Trophoblast cell (in vitro differentiated cells and primary cell): Measurements from ENCODE around the gene MEGF6.

Source experiments
- DNase-seq, 2 donors: peaks; one replicate each; pipeline ENCODE4 v3.0.0-alpha.2; 2016
- H2AFZ ChIP-seq: 2 replicates; pipeline ENCODE4 v1.6.1; 2013; ENCODE audit warnings: low read length, moderate library complexity, mild to moderate bottlenecking; ENCODE audit not compliant: insufficient read depth, poor library complexity
- H2AK5ac ChIP-seq: 2 replicates; pipeline ENCODE4 v1.6.1; 2013; ENCODE audit warnings: mild to moderate bottlenecking, low read length
- H2BK120ac ChIP-seq: 2 replicates; pipeline ENCODE4 v1.6.1; 2013; ENCODE audit warnings: low read length, mild to moderate bottlenecking, moderate library complexity; ENCODE audit not compliant: insufficient read depth, poor library complexity
- H2BK12ac ChIP-seq: 2 replicates; pipeline ENCODE4 v1.6.1; 2013; ENCODE audit warnings: mild to moderate bottlenecking, low read length, moderate library complexity
- H2BK5ac ChIP-seq: 2 replicates; pipeline ENCODE4 v1.6.1; 2013; ENCODE audit warnings: low read length, low read depth, moderate library complexity, mild to moderate bottlenecking; ENCODE audit not compliant: poor library complexity
- H3K14ac ChIP-seq: 2 replicates; pipeline ENCODE4 v1.6.1; 2013; ENCODE audit warnings: mild to moderate bottlenecking, low read length
- H3K18ac ChIP-seq: 2 replicates; pipeline ENCODE4 v1.6.1; 2013; ENCODE audit warnings: mild to moderate bottlenecking, low read length
- H3K23ac ChIP-seq: 2 replicates; pipeline ENCODE4 v1.6.1; 2013; ENCODE audit warnings: low read length
- H3K27ac ChIP-seq: 2 replicates; pipeline ENCODE4 v1.5.1; 2013; ENCODE audit warnings: low read depth, mild to moderate bottlenecking, inconsistent platforms, low read length, moderate library complexity
- H3K27me3 ChIP-seq: 2 replicates; pipeline ENCODE4 v1.6.1; 2013; ENCODE audit warnings: inconsistent platforms, mild to moderate bottlenecking, low read length, moderate library complexity; ENCODE audit not compliant: insufficient read depth
- H3K36me3 ChIP-seq, 2 experiments: 1 replicate in 1 of 2; 2 replicates in 1 of 2; pipeline ENCODE4 v1.6.1; 2013; ENCODE audit warnings: low read length in 2 of 2, mild to moderate bottlenecking in 2 of 2, moderate library complexity in 1 of 2; ENCODE audit not compliant: insufficient read depth in 2 of 2, control insufficient read depth in 1 of 2
- H3K4ac ChIP-seq: 2 replicates; pipeline ENCODE4 v1.6.1; 2013; ENCODE audit warnings: low read depth, mild to moderate bottlenecking, low read length, moderate library complexity
- H3K4me1 ChIP-seq, 2 experiments: 1 replicate in 1 of 2; 2 replicates in 1 of 2; pipeline ENCODE4 v1.6.1; 2013; ENCODE audit warnings: low read length in 2 of 2, mild to moderate bottlenecking in 2 of 2, moderate library complexity in 1 of 2; ENCODE audit not compliant: insufficient read depth in 2 of 2, control insufficient read depth in 1 of 2
- H3K4me2 ChIP-seq: 2 replicates; pipeline ENCODE4 v1.6.1; 2013; ENCODE audit warnings: inconsistent platforms, mild to moderate bottlenecking, low read length, moderate library complexity
- H3K4me3 ChIP-seq: 2 replicates; pipeline ENCODE4 v1.5.1; 2013; ENCODE audit warnings: mild to moderate bottlenecking, low read depth, low read length, inconsistent platforms
- H3K79me1 ChIP-seq: one replicate; pipeline ENCODE4 v1.6.1; 2013; ENCODE audit warnings: low read length
- H3K79me2 ChIP-seq: 2 replicates; pipeline ENCODE4 v1.6.1; 2013; ENCODE audit warnings: low read length, mild to moderate bottlenecking; ENCODE audit not compliant: control insufficient read depth, insufficient read depth, poor library complexity
- H3K9ac ChIP-seq: 2 replicates; pipeline ENCODE4 v1.6.1; 2013; ENCODE audit warnings: mild to moderate bottlenecking, low read length
- H3K9me3 ChIP-seq: 2 replicates; pipeline ENCODE4 v1.6.1; 2013; ENCODE audit warnings: low read depth, mild to moderate bottlenecking, control low read depth, inconsistent platforms, low read length; ENCODE audit not compliant: insufficient read depth
- H4K12ac ChIP-seq: 2 replicates; pipeline ENCODE4 v1.6.1; 2013; ENCODE audit warnings: low read depth, mild to moderate bottlenecking, low read length, moderate library complexity
- H4K8ac ChIP-seq: 2 replicates; pipeline ENCODE4 v1.6.1; 2013; ENCODE audit warnings: low read depth, mild to moderate bottlenecking, low read length, moderate library complexity
- H4K91ac ChIP-seq: one replicate; pipeline ENCODE4 v1.6.1; 2013; ENCODE audit warnings: low read depth, mild to moderate bottlenecking, low read length, moderate library complexity
- WGBS: extraction: QIAGEN DNeasy Blood & Tissue Kit; methylation state at CpG from one replicate; pipeline ENCODE4 v1.1.7; 2013; ENCODE audit warnings: missing lambda C conversion rate; ENCODE audit not compliant: insufficient read length, insufficient coverage; ENCODE audit errors: extremely low coverage; 5-methylcytosine and 5-hydroxymethylcytosine counted together

The MEGF6 gene

DNA sequence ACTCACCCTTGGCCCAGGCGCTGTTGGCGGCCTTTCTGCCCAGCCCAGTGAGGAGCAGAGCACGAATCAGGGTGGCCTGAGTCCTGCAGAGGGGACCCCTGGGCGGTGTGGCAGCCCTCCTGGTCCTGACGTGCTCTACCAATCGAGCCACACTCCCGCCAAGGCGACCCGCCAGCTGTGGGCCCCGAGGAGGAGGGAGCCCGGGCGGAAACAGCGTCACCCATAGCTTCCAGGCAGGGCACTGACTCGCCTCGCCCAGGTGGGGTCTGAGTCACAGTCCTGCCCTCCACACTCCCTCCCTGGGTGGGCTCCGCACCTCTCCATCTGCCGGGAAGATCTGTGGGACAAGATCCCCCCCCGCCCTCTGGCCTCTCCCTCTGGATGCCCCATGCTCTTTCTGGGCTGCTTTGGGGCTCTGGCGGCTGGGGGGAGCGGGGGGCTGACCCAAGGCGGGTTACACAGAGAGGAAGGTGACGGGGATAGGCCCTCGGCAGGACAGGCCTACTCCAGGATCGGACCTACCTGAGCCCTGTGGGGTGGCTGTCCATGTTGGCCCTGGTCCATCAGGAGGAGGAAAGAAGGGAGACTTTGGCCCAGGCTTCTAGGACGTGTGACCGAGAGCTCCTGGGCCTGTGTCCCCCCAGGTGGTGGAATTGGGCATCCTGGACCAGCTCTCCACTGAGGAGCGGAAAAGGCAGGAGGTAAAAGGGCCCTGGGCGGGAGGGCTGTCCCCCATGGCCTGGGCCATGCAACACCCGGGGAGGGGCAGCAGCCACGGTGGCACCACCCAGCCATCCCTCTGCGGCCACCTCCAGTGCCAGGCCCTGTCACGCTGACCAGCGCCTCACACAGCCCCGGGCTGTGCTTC lies 142.8 kb downstream of the MEGF6 start:
- peaks cover 9 to 18% of the 10 kb centered on the region in 2 experiments for H3K4me1 ChIP-seq
- no peak overlapping the region for H3K23ac ChIP-seq
- H2BK12ac ChIP-seq, result no peak overlapping the region
- peaks cover 0 to 6% of the 10 kb centered on the region in 2 experiments for H3K36me3 ChIP-seq
- peaks cover 7% of the 10 kb centered on the region for H3K9me3 ChIP-seq
- no peak overlapping the region for H2BK5ac ChIP-seq
- no peak overlapping the region for H4K8ac ChIP-seq
- no CpG with 5 or more reads among the region's 34 CpGs for WGBS
- no peak overlapping the region for H3K14ac ChIP-seq
- H3K4me2 ChIP-seq, result no peak overlapping the region
- no peak overlapping the region for H4K91ac ChIP-seq
- H3K18ac ChIP-seq, result no peak overlapping the region
- peaks cover 6% of the 10 kb centered on the region for H3K79me1 ChIP-seq
- no peak overlapping the region for H3K9ac ChIP-seq
- H2AFZ ChIP-seq, result no peak overlapping the region
- H2AK5ac ChIP-seq, result no peak overlapping the region
- H4K12ac ChIP-seq, result no peak overlapping the region
- H3K79me2 ChIP-seq, result peaks cover 4% of the 10 kb centered on the region
- DNase-seq, result peak; percentile 81 to 85
- no peak overlapping the region for H3K27ac ChIP-seq
- H3K4ac ChIP-seq, result no peak overlapping the region
- H3K27me3 ChIP-seq, result no peaks in the 10 kb centered on the region
- H3K4me3 ChIP-seq, result no peak overlapping the region
- no peak overlapping the region for H2BK120ac ChIP-seq

DNA sequence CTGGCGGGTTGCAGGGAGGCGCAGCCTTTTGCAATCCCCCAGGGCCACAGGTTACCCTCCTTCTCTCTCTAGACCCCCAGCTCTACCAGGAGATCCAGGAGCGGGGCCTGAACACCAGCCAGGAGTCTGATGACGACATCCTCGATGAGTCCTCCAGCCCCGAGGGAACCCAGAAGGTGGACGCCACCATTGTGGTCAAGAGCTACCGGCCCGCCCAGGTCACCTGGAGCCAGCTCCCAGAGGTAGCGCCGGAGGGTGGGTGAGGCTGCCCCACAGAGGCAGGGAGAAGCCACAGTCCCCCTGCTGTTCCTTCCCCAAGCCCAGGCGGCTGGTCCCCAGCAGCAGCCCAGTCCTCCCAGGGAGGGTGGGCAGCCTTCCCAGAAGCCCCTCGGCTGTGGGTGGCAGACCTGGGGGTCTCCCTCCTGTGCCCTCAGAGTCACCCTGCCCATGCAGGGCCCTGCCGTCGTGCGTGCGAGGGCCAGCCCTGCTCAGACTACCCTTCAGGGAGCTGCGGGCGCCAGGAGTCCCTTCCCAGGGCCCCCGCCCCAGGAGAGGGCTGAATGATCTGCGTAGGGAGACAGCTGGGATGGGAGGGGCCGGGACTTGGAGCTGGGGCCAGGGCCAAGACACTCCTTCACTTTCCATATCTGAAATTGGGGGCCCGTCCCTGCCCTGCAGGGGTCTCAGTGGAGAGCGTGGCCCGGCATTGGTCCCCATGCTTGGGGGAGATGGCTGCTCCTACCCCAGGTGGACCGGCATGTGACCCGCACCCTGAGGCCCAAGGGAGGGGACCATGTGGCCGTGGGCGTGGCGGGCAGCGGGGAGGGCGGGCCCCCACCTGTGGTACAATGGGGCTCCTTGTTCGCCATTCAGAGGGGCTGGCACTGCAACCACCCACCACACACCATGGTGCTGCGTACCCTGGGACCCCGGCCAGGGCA lies 143.9 kb downstream of the MEGF6 start:
- H2BK5ac ChIP-seq, result no peak overlapping the region
- H3K4me3 ChIP-seq, result no peak overlapping the region
- H4K12ac ChIP-seq, result no peak overlapping the region
- H2BK120ac ChIP-seq, result no peak overlapping the region
- H4K8ac ChIP-seq, result no peak overlapping the region
- H2AFZ ChIP-seq, result no peak overlapping the region
- H3K4ac ChIP-seq, result no peak overlapping the region
- no CpG with 5 or more reads among the region's 35 CpGs for WGBS
- peak overlapping the region; percentile 13 for H4K91ac ChIP-seq
- peaks cover 4% of the 10 kb centered on the region for H3K79me2 ChIP-seq
- H2AK5ac ChIP-seq, result no peak overlapping the region
- H3K14ac ChIP-seq, result no peak overlapping the region
- peak; percentile 97 to 98 for DNase-seq
- H3K9me3 ChIP-seq, result peaks cover 7% of the 10 kb centered on the region
- H3K36me3 ChIP-seq, result peaks cover 0 to 6% of the 10 kb centered on the region in 2 experiments
- peaks cover 6% of the 10 kb centered on the region for H3K79me1 ChIP-seq
- no peak overlapping the region for H3K27ac ChIP-seq
- H3K4me1 ChIP-seq, result peaks cover 12 to 18% of the 10 kb centered on the region in 2 experiments
- no peak overlapping the region for H3K4me2 ChIP-seq
- peak overlapping the region; percentile 25 for H2BK12ac ChIP-seq
- no peak overlapping the region for H3K18ac ChIP-seq
- no peak overlapping the region for H3K9ac ChIP-seq
- H3K27me3 ChIP-seq, result no peaks in the 10 kb centered on the region
- H3K23ac ChIP-seq, result no peak overlapping the region

DNA sequence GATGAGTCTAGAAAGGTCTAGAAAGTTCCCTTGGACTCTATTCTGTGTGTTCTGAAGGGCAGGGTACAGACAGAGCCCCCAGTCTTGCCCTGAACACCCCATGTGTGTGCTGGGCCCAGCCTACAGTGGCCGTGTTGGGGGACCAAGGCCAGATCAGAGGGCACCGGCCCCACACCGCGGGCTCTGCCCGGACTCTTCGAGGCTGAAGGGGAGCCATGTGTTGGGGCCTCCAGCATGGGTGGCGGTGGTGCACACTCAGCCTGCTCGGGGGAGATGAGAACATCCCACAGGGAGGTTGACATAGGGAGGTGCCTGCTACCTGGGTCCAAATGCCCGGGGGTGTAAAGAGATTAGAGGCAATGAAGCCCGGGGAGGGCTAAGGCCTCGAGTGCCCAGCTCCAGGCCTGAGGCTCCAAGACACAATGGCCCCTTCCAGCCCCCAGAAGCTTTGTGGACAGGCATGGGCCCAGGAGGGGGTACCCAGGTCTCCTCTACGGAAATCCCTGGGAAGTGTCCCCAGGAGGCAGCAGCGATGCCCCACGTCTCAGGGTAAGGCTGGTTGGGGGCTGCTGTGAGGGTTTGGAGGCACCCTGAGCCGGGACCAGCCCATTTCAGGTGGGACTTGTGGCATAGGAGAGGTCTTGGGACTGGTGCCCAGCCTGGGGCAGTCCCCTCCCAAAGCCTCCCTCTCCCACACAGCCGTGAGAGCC lies 144.8 kb downstream of the MEGF6 start:
- H3K18ac ChIP-seq, result no peak overlapping the region
- H3K4me1 ChIP-seq, result peaks cover 14 to 17% of the 10 kb centered on the region in 2 experiments
- no peak overlapping the region for H2BK5ac ChIP-seq
- H3K27ac ChIP-seq, result no peak overlapping the region
- no peak overlapping the region for H2AK5ac ChIP-seq
- peak in 1 of 2 donors; percentile 15 for DNase-seq
- no peak overlapping the region for H4K12ac ChIP-seq
- H3K23ac ChIP-seq, result no peak overlapping the region
- no peak overlapping the region for H3K4me2 ChIP-seq
- no peak overlapping the region for H3K4ac ChIP-seq
- no peak overlapping the region for H2AFZ ChIP-seq
- H2BK12ac ChIP-seq, result no peak overlapping the region
- H4K8ac ChIP-seq, result no peak overlapping the region
- no peaks in the 10 kb centered on the region for H3K27me3 ChIP-seq
- peak overlapping the region; percentile 13 for H4K91ac ChIP-seq
- no peak overlapping the region for H3K9ac ChIP-seq
- peaks cover 7% of the 10 kb centered on the region for H3K9me3 ChIP-seq
- no peak overlapping the region for H3K4me3 ChIP-seq
- peaks cover 4% of the 10 kb centered on the region for H3K79me2 ChIP-seq
- H3K36me3 ChIP-seq, result peaks cover 0 to 6% of the 10 kb centered on the region in 2 experiments
- peaks cover 9% of the 10 kb centered on the region for H3K79me1 ChIP-seq
- H2BK120ac ChIP-seq, result no peak overlapping the region
- WGBS, result no CpG with 5 or more reads among the region's 16 CpGs
- H3K14ac ChIP-seq, result peak overlapping the region; percentile 7

DNA sequence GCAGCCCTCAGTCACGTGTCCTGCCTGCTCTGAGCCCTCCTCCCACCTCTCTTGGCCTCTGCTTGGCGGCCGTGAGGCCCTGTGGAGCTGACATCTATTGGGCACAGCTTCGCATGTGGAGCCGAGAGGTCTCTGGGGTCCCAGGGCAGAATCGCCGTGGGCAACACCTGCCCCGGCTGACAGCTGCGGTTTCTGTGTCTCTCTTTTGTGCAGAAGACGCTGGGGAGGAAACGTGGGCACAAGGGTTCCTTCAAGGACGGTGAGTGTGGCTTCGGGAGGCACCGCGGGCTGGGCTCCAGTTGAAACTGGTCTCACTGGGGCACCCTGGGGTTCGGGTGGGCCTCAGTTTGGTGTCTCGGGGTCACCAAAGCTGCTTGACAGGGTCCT lies 145.4 kb downstream of the MEGF6 start:
- Histone ChIP-seq H3K4me3 (no peak overlapping the region), H3K79me2 (peaks cover 2% of the 10 kb centered on the region), H4K12ac (no peak overlapping the region), H2BK5ac (no peak overlapping the region), H3K14ac (no peak overlapping the region), H2BK12ac (no peak overlapping the region), H3K18ac (no peak overlapping the region), H3K36me3 (peaks cover 0 to 6% of the 10 kb centered on the region in 2 experiments), H3K79me1 (peaks cover 7% of the 10 kb centered on the region), H3K4ac (no peak overlapping the region), H2AFZ (no peak overlapping the region), H2BK120ac (no peak overlapping the region), H3K27me3 (no peaks in the 10 kb centered on the region), H3K23ac (no peak overlapping the region), H2AK5ac (no peak overlapping the region), H3K4me1 (peaks cover 15 to 19% of the 10 kb centered on the region in 2 experiments), H3K4me2 (no peak overlapping the region), H3K9me3 (peaks cover 7% of the 10 kb centered on the region), H4K8ac (no peak overlapping the region), H3K27ac (no peak overlapping the region), H3K9ac (no peak overlapping the region), H4K91ac (no peak overlapping the region)
- DNase-seq, result no peak
- WGBS, result no CpG with 5 or more reads among the region's 17 CpGs
